Astrocyte (in vitro differentiated cells and primary cell): Measurements from ENCODE around the gene MTMR6. TPM values are rescaled to one million over a fixed set of nuclear protein-coding genes. Genes with fewer than 3 reads are reported as not detected.

Experiments
- DNase-seq: peaks from one replicate; pipeline ENCODE4 v3.0.0-alpha.2; 2010; ENCODE audit warnings: low read depth
- FAIRE-seq: peaks from 2 replicates; lab custom pipeline; 2011; peaks lifted over from hg19 to GRCh38; lab: Jason Lieb, UNC
- H2AFZ ChIP-seq: 2 replicates; pipeline ENCODE4 v1.6.0; 2012; ENCODE audit warnings: low read depth, low read length, inconsistent platforms
- H3K27ac ChIP-seq: 2 replicates; pipeline ENCODE4 v1.5.1; 2011; ENCODE audit warnings: low read depth, low read length, inconsistent platforms
- H3K27me3 ChIP-seq: 2 replicates; pipeline ENCODE4 v1.6.0; 2011; ENCODE audit warnings: low read length, inconsistent platforms; ENCODE audit not compliant: insufficient read depth
- H3K36me3 ChIP-seq: 2 replicates; pipeline ENCODE4 v1.5.1; 2011; ENCODE audit warnings: low read length, inconsistent platforms; ENCODE audit not compliant: insufficient read depth
- H3K4me1 ChIP-seq: 2 replicates; pipeline ENCODE4 v1.5.1; 2011; ENCODE audit warnings: low read length, inconsistent platforms; ENCODE audit not compliant: insufficient read depth
- H3K4me2 ChIP-seq: 2 replicates; pipeline ENCODE4 v1.6.0; 2012; ENCODE audit warnings: low read length, inconsistent platforms
- H3K4me3 ChIP-seq: 2 replicates; pipeline ENCODE4 v1.5.1; 2011; ENCODE audit warnings: low read depth, mild to moderate bottlenecking, low read length, inconsistent platforms; ENCODE audit not compliant: insufficient read depth
- H3K79me2 ChIP-seq: 2 replicates; pipeline ENCODE4 v1.6.0; 2012; ENCODE audit warnings: mild to moderate bottlenecking, low read length, inconsistent platforms; ENCODE audit not compliant: insufficient read depth
- H3K9ac ChIP-seq: 2 replicates; pipeline ENCODE4 v1.6.0; 2012; ENCODE audit warnings: mild to moderate bottlenecking, low read length, inconsistent platforms
- H3K9me3 ChIP-seq: 2 replicates; pipeline ENCODE4 v1.5.1; 2012; ENCODE audit warnings: low read depth, mild to moderate bottlenecking, low read length, inconsistent platforms; ENCODE audit not compliant: insufficient read depth
- H4K20me1 ChIP-seq: 2 replicates; pipeline ENCODE4 v1.6.0; 2012; ENCODE audit warnings: low read length, inconsistent platforms; ENCODE audit not compliant: insufficient read depth
- H3K27ac Mint-ChIP-seq: one replicate; pipeline ENCODE4 v1.8.0; 2021; ENCODE audit warnings: mild to moderate bottlenecking, mixed read lengths; ENCODE audit not compliant: unreplicated experiment
- H3K27me3 Mint-ChIP-seq: one replicate; pipeline ENCODE4 v1.8.0; 2021; ENCODE audit warnings: low read depth, mixed read lengths; ENCODE audit not compliant: unreplicated experiment
- H3K36me3 Mint-ChIP-seq: one replicate; pipeline ENCODE4 v1.8.0; 2021; ENCODE audit warnings: low read depth, mixed read lengths; ENCODE audit not compliant: unreplicated experiment
- H3K4me1 Mint-ChIP-seq: one replicate; pipeline ENCODE4 v1.8.0; 2021; ENCODE audit warnings: low read depth, mixed read lengths; ENCODE audit not compliant: unreplicated experiment
- H3K4me3 Mint-ChIP-seq: one replicate; pipeline ENCODE4 v1.8.0; 2021; ENCODE audit warnings: mild to moderate bottlenecking, moderate library complexity, mixed read lengths; ENCODE audit not compliant: unreplicated experiment
- H3K9me3 Mint-ChIP-seq: one replicate; pipeline ENCODE4 v1.8.0; 2021; ENCODE audit warnings: mild to moderate bottlenecking, mixed read lengths; ENCODE audit not compliant: unreplicated experiment
- CTCF ChIP-seq: IDR thresholded peaks from 2 replicates; pipeline ENCODE4 v1.5.1; 2011; ENCODE audit warnings: low read depth, mild to moderate bottlenecking, inconsistent platforms, low read length, moderate library complexity; ENCODE audit not compliant: insufficient read depth
- EZH2 ChIP-seq: IDR thresholded peaks from 2 replicates; pipeline ENCODE4 v1.6.1; 2012; ENCODE audit warnings: mild to moderate bottlenecking, low read length, inconsistent platforms; ENCODE audit not compliant: insufficient read depth
- total RNA-seq: library from RNA; stranded (reverse); gene quantifications from 2 replicates; pipeline ENCODE4 v1.2.1, GENCODE V29; 2021

The MTMR6 gene
- total RNA-seq, 1 donor from 2014 or later: 18.5 TPM

DNA sequence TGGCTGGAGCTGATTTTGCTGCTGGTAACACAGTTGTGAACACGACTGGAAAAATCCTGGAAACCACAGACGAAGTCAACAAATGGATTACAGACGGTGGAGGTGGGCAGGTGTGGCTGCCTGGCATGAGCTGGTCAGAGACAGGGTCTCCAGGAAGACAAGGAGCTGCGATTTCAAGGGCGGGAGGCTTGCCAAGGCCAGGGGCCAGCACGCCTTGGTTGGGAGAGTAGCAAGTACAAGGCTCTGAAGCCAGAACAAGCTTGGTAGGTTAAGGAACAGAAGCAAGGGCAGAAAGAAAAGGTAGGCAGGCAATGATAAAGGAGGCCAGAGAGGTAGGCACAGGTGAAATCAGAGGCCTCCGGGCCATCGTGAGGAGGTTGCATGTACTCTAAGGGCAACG lies 64.5 kb downstream of the MTMR6 start:
- no peak for DNase-seq

DNA sequence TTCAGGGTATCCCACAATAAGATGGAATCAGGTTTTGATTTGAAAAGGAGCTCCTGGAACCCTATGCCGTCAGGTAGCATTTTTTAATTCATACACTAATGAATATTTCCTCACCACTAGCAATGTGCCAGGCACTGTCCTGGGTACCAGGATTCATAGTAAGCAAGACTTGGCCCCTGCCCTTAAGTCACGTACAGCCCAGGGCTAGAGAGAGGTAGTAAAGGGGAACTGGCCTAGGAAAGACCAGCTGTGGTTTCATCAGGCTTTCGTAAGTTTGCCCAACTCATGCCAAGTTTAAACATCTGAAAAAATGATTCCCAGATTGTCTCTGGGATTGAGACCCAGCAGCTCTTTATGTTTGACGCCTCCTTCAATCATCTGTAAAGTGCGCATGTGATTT lies 69.3 kb downstream of the MTMR6 start:
- no peak overlapping the region for H2AFZ ChIP-seq
- no peak for FAIRE-seq
- no peaks in the 10 kb centered on the region for H3K36me3 Mint-ChIP-seq
- no peak overlapping the region for H3K27ac ChIP-seq
- no peaks in the 10 kb centered on the region for H3K79me2 ChIP-seq
- DNase-seq: no peak
- H4K20me1 ChIP-seq: no peaks in the 10 kb centered on the region
- no peak overlapping the region for H3K4me2 ChIP-seq
- H3K9ac ChIP-seq: no peak overlapping the region
- H3K9me3 ChIP-seq: no peaks in the 10 kb centered on the region
- peaks cover 2% of the 10 kb centered on the region for H3K9me3 Mint-ChIP-seq
- H3K36me3 ChIP-seq: no peaks in the 10 kb centered on the region
- peaks cover 5% of the 10 kb centered on the region for H3K4me1 ChIP-seq
- no peak overlapping the region for H3K4me3 ChIP-seq
- H3K27me3 Mint-ChIP-seq: no peaks in the 10 kb centered on the region
- H3K4me1 Mint-ChIP-seq: peaks cover 5% of the 10 kb centered on the region
- peaks cover 2% of the 10 kb centered on the region for H3K27me3 ChIP-seq
- no peak overlapping the region for H3K4me3 Mint-ChIP-seq
- TF ChIP-seq CTCF: no peak
- TF ChIP-seq EZH2: no peak
- H3K27ac Mint-ChIP-seq: no peak overlapping the region

More for the DNA sequence above, 64.5 kb downstream of the MTMR6 start:
- Mint-ChIP-seq H3K4me1 (peaks cover 2% of the 10 kb centered on the region), H3K9me3 (peaks cover 2% of the 10 kb centered on the region), H3K27ac (no peak overlapping the region), H3K36me3 (no peaks in the 10 kb centered on the region), H3K27me3 (peaks cover 6% of the 10 kb centered on the region), H3K4me3 (no peak overlapping the region)
- Histone ChIP-seq H3K4me2 (no peak overlapping the region), H3K4me3 (no peak overlapping the region), H3K9me3 (no peaks in the 10 kb centered on the region), H3K9ac (no peak overlapping the region), H3K4me1 (no peaks in the 10 kb centered on the region), H4K20me1 (no peaks in the 10 kb centered on the region), H3K79me2 (no peaks in the 10 kb centered on the region), H2AFZ (no peak overlapping the region), H3K36me3 (no peaks in the 10 kb centered on the region), H3K27ac (no peak overlapping the region), H3K27me3 (peaks cover 4% of the 10 kb centered on the region)
- TF ChIP-seq EZH2: no peak
- no peak for TF ChIP-seq CTCF
- no peak for FAIRE-seq

DNA sequence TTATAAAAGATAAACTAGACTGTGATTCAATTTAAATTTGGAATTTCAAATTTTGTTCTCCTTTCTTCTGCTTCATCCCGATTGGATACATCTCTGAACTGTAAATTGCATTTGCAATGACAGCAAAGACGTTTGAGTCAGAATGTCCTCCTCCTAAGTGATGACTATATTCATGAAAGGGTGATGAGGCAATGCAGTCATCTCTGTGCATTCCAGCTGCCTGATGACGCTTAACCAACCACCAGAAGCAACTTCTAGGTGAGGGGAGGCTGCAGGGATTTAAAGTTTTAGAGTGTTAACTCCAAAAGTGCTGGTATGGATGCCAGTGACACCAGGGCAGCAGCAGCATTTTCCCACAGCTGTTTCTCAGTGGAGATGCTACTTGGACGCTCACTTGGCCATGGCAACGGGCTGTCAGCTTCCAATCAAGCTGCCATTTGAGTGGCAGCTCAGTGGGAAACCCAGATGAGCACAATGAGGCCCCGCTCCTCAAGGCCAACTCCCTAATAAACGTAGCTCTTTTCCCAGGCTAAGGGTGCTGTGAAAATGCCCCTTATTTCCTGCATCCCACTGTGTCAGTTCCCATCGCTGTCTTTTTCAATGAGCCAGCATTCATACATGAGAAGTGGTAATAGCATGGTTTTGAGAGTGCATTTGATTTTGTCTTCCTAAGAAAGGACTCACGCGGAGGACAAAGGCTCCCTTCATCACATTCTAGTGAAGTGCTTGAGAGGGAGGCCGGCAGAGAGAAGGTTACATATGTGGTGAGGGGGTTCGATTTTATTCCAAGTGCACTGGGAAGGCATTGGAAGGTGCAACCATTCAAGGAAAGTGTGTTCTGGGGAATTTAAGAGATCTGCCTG lies 70.0 kb downstream of the MTMR6 start:
- Histone ChIP-seq H3K4me2 (no peak overlapping the region), H3K4me1 (peaks cover 5% of the 10 kb centered on the region), H3K27me3 (peaks cover 2% of the 10 kb centered on the region), H3K9me3 (no peaks in the 10 kb centered on the region), H3K36me3 (no peaks in the 10 kb centered on the region), H4K20me1 (no peaks in the 10 kb centered on the region), H3K27ac (no peak overlapping the region), H3K79me2 (no peaks in the 10 kb centered on the region), H3K9ac (no peak overlapping the region), H2AFZ (no peak overlapping the region), H3K4me3 (no peak overlapping the region)
- Mint-ChIP-seq H3K27ac (no peak overlapping the region), H3K36me3 (no peaks in the 10 kb centered on the region), H3K27me3 (no peaks in the 10 kb centered on the region), H3K9me3 (no peaks in the 10 kb centered on the region), H3K4me3 (no peak overlapping the region), H3K4me1 (peaks cover 4% of the 10 kb centered on the region)
- peak; percentile 51 for DNase-seq
- no peak for TF ChIP-seq CTCF
- TF ChIP-seq EZH2: no peak
- FAIRE-seq: no peak
